Germinal center (tissue), 1 donor: Measurements from ENCODE around the gene SFXN3.

Experiments used
- DNase-seq: peaks from one replicate; pipeline ENCODE4 v3.0.0; 2012; ENCODE audit warnings: mixed read lengths, low spot score

Gene SFXN3

DNA sequence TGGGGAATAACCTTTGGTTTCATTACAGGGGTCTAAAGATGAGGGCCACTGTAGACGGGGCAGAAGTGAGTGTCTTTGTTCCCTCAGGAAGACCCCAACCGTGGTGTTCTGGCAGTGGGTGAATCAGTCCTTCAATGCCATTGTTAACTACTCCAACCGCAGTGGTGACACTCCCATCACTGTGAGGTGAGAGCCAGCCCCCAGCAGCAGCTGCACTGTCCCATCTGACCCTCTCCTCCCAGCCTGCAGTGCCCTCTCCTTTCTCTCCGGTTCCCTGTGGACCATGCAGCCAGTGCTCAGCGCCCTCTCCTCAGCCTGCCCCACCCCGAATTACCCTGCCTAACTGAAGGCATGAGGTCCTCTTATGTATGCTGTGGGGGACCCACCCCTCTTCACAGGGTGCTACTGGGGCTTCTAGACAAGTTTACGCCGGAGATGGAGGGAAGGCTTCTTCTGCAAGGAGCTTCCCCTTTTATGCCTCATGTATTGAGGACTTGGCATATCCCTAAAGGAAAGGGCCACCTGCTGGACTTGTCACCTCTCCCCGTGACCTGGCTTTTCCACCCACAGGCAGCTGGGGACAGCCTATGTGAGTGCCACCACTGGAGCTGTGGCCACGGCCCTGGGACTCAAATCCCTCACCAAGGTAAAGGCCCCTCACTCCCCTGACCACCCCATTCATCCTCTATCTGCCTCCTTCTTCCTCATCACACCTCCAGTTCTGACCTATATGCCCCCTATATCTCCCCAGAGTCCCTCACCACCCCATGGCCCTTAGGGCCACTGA, 5.1 kb downstream of the SFXN3 start:
- DNase-seq, result no peak

DNA sequence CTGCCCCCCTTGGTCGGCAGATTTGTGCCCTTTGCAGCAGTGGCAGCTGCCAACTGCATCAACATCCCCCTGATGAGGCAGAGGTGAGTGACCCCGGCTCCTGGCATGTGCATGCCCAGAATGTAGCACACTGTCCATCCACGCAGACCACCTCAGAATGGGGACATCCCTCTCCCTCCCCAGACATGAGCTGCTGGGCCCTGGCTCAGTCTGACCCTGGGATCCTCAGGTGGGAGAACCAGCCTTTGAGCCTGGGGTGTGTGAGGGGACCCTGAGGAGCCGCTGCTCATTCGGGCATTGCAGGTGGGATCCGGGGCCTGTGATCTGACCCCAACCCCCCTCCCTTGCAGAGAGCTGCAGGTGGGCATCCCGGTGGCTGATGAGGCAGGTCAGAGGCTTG, 5.7 kb downstream of the SFXN3 start:
- no peak for DNase-seq

DNA sequence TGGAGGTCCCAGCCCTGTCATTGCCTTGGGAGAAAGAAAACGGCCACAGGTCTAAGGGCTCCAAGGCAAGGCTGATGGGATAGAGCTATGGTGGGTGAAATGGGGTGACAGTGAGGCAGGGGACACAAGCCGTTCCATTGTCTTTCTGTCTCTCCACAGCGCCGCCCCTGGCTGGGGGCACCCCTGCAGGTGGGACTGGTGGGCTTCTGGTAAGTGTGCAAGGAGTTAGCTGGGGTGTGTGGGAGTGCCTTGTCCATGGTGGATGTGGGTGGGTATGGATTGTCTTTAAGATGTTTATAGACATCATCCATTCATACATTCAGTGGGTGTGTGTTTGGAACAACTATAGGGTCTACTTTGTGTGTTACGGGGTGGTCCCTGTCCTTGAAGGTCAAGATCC, 7.5 kb downstream of the SFXN3 start:
- DNase-seq, result no peak

DNA sequence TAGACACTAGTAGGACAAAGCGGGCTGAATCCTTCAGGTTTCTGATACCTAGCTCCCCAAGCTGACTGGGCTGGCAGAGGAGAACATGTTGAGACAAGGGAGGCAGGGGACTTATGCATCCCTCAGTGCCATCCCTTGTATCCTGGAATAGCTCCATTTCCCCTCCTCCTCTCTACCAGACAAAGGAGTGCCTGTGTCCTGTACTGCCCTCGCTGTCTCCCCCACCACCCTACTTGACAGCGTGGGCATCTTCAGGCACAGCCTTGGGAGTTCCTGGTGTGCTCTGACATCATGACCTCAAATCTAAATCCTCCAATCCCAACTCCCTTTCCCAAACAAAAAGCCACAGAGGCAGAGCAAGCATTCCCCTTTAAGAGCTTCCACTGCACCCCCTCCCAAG, 9.0 kb downstream of the SFXN3 start:
- no peak for DNase-seq

DNA sequence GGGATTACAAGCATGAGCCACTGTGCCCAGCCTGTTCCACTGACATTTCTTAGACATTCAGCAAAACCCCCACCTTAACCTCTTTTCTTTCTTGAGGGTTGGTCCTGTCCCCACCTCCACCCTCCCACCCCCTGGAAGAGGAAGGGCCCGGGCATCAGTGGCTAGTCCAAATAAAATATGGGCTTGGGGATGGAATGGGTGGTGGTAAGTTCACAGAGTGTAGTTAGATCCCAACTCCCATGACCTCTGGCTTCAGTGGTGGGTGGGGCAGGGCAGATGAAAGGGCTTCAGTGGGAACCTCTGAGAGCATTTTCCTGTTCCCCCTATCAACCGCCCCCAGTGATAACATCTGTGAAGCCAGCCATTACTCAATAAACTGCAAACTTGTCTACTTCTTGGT, 9.8 kb downstream of the SFXN3 start:
- no peak for DNase-seq

DNA sequence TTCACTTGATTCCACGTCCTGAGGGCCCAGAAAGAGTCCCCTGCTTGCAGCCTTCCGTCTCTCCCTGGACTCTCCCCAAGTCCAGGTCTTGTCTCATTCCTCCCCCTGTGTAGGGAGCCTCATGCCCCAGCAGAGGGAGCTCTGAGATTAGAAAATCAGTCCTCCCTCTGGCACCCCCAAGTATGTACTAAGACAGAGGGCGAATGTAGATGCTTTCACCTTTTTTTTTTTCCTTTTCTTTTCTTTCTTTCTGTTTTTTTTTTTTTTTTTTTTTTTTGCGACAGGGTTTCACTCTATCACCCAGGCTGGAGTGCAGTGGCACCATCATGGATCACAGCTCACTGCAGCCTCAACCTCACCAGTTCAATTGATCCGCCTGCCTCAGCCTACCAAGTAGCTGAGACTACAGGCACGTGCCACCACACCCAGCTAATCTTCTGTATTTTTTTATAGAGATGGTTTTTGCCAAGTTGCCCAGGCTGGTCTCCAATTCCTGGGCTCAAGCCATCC, 10.3 kb downstream of the SFXN3 start:
- DNase-seq, result peak; percentile 87

DNA sequence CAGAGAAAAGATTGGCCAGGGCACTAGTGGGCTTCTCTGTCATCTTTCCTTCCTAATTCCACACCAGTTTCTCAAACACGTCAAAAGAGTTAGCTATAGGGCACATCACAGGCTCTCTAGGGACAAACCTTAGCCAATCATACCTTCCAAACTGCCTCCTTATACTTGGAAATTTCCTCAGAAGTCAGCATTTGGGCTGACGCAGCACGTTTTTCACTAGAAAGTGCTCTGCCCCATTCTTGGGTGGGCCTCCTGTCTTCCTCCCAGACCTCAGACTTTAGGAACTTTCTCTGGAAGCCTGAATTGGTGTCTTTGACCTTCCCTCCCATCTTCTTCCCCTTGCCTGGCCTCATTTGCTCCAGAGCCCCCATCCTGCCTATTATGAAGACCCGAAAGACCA, 11.1 kb downstream of the SFXN3 start:
- DNase-seq, result no peak

DNA sequence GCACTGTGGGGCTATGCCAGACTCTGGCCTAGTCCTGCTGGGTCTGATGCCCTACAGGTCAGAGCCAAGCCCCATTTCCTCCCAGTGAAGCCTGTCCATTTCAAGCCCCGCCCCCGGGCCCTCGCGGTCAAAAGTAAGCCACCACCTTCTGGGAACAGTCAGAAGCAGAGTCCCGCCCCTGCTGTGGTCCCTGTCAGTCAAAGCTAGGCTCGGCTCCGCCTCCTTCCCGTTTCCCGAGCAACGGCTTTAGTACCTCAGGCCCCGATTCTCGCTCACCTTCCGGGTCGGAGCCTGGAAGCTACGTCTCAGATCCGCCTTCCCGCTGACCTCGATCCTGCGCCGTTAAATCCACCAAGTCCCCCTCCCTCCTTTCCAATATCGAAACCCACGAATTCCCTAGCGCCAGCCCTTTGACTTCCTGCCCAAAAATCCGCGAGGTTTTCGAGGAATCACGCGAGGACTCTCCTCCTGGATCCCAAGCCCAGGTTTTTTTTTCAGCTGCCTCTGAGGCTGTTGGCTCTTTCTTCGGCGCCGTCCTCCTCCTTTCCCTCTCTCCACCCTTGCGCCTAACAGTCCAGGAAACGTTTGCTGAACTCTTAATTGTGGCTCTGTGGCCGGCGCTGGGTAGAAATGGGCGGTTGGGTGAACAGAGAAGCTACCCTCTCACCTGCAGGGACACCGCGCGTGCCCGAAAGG, 11.8 kb downstream of the SFXN3 start:
- DNase-seq, result peak; percentile 89

DNA sequence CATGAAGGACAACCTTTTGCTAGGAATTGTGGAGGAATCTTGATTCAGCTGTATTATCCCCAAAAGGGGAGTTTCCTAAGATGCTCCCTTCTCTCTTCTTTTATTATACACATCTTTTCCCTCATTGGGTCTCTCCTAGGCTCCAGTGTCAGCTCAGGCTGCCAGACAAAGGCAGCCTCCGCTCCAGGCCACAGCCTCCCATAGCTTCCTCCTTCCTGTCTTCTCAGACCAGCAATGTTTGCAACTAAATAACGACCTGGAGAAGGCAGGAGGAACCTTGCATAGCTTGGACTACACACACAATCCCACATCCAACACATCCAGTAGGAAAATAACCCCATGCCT, 12.3 kb downstream of the SFXN3 start:
- no peak for DNase-seq

DNA sequence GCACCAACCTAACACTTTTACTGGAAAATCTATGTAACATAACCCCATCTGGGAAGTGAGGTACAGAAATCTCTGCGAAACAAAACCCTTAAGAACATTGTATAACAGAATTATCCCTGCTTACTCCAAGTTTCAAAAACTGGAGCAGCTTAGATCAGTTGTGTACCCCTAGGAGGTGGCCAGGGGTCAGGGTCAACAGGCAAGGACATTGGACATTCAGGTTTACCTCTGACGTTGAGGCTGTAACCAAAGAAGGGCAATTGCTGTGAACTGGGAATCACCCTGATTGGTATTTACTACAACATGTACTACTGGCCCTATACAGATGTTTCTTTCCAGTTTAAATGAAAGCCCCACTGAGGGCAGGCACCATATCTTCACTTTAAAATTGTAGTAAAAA, 13.1 kb downstream of the SFXN3 start:
- DNase-seq, result no peak

DNA sequence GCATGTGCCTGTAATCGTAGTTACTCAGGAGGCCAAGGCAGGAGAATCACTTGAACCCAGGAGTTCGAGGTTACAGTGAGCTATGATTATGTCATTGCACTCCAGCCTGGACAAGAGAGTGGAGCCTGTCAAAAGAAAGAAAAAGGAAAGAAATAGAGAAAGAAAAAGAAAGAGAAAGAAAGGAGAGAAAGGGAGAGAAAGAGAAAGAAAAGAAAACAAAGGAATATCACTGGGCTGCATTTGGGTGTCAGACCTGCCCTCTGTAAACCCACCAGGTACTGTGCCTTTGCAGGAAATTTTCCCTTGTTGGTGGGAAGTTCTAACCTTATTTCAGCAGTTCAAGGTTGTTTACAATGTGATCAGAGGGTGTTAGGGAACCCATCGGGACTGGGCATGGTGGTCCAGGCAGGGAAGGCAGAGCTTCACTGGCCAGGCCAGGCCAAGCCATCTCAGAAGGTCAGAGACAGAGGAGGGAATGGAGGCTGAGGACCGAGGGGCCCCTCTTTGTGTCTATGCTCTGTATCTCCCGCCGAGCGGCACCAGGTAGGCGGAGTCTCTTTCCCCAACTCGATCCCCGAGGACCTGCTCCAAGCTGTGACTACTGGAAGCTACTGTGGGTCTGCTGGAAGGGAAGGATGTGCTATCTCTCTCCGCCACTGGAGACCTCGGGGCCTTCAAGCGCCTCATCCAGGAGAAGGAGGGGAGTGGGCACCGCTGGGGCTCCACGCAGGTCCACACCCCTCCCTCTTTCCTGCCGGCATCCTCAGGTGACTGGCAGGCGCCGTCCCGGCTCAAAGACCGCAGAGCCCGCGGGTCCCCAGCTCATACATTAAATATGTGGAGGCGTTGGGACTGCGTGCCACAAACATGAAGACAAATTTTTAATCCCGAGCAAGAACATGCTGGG, 15.6 kb downstream of the SFXN3 start:
- no peak for DNase-seq

DNA sequence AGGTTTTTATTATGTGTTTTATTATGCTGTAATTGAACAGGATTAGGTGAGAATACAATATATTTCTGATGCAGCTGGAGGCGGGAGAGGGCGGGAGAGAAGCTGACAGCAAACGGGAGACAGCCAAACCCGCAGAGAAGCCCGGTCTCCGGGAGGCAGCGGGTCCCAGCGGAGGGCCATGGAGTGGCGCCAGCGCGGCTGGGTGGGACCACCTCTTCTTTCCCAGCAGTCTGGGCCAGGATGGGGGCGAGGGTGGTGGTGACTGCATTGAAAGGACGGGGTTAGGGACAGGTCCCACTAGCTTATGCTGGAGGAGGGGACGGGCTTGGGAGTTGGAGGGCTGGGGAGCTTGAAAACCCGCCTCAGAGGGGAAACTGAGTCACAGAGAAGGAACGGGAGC, 16.2 kb downstream of the SFXN3 start:
- no peak for DNase-seq

DNA sequence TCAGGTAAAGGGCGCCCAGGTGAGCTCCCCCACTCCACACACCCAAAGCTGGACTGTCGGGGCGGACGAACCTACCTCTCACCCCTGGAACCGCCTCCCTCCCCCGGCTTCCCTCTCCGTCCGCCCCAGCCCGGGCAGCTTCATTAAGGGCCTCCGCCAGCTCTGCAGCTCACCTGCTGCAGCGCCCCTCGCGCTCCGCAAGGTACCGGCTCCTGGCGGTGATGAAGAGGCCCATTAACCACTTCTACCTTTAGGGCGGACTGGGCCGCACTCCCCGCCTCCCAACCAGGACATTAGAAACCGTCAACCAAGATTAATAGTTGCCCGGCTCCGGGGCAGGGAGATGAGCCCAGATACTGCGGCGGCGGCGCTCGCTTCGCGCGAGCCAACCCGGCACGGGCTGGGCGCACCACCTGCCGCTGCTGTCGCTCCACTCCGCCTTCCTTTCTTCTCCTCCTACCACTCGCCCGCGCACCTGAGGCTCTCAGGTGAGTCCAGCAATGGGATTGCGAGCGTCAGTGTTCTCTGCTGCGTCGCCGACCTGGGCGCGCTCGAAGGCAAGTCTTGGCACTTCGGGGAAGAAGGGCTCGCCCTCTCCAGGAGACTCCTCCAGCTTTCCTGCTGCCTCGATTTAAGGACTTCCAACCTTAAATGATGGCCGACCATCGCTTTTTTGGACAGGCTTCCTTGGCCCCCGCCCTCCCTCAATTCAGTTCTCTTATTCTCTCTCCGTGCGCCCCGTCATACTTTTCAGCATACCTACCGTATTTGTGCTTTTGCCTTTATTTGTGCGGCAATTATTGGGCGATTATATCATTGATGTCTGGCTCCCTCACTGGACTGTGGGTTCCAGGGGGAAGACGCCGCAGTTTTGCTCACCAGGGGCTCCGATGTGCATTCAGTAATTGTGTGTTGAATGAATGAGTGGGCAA, 17.2 kb downstream of the SFXN3 start:
- no peak for DNase-seq

DNA sequence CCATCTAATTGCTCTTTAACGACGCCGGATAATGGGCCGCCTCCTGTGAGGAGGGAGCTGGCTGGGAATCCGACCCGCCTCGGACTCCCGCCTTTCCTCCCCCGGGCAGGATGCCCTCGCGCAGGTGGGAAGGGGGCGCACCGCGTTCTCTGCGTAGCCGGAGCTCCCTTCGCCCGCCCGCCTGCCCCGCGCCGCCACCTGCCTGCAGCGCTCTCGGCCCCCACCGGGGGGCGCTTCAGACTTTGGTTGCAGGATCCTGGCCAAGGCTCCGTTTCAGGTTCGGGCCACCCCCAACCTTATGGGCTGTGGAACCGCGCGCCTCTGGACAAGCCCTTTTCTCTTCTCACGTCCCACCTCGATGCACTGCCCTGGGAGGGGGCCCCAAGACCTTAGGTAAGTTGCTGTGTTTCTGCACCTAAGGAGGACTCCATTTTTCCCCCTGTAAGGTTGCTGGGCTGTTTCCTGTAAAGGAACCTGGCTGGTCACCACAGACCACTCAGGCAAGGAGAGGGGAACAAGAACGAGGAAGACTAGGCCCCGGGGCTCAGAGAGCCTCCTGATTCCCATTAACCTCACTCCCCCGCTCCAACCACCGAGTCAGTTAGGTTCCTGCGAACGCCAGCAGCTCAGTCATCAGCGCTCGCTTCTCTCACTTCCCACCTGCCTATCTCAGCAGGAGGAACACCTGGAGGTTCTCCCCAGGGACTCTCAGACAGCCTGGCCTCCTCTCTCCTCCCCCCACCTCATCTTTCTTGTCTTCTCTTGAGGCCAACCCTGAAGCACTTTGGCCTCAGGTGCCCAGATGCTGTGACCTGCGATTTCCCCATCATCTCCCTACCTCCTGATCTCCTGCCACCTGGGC, 19.4 kb downstream of the SFXN3 start:
- peak; percentile 84 for DNase-seq

DNA sequence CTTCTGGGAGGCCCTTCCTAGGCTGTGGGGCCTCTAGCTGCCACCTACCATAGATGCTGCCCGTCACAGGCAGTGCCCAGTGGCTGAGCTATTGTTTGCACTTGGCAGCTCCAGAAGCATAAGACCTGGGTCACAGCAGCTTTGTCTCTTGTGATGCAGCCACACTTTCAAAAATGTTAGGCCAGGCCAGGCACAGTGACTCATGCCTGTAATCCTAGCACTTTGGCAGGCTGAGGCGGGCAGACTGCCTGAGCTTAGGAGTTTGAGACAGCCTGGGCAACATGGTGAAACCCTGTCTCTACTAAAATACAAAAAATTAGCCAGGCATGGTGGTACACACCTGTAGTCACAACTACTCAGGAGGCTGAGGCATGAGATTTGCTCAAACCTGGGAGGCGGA, 21.3 kb downstream of the SFXN3 start:
- DNase-seq, result no peak

DNA sequence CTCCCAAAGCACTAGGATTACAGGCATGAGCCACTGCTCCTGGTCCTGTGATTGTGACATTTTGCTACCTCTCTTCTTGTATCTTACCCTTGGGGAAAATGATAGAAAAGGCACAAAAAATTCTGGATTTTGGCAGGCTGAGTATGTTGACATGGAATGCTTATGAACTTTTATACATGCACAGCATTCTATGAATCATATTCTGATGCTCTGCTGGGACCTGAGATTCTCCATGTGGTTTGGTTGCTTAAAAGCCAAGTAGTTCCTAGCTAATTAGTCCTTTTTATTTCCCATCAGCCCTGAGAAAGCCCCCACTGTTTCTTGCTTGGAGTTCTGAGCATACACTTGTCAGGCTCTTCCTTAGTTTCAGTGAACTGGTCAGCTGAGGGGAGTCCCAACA, 22.5 kb downstream of the SFXN3 start:
- DNase-seq, result no peak

DNA sequence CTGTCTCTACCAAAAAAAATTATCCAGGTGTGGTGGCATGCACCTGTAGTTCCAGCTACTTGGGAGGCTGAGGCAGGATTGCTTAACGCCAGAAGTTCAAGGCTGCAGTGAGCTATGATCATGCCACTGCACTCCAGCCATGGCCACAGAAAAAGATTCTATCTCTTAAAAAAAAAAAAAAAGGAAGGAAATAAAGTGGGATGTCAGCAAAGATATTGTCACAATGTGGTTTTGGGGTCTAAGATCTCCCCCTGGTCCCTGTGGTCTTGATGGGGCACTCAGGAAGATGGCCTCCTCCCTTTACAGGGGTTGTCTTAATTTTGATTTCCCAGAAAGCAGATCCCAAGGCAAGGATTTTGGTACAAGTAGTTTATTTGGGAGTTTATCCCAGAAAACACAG, 23.3 kb downstream of the SFXN3 start:
- DNase-seq, result no peak

DNA sequence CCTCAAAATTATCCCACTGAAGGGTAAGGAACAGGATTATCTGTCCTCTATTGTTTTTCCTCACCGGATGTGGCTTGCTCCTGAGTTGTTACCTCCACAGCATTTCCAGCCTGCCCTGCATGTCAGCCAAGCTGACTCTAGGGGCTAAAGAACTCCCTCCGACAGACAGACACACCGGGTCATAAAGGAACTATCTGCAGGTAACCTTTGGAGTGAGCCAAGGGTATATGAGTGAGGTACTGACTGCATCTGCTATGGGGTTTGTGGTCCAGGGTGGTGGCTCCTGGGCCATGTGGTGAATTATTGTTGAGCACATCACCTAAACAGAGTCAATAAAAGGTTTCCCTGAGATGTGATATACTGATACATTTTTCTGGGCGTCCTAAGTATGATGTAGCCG, 23.8 kb downstream of the SFXN3 start:
- no peak for DNase-seq

DNA sequence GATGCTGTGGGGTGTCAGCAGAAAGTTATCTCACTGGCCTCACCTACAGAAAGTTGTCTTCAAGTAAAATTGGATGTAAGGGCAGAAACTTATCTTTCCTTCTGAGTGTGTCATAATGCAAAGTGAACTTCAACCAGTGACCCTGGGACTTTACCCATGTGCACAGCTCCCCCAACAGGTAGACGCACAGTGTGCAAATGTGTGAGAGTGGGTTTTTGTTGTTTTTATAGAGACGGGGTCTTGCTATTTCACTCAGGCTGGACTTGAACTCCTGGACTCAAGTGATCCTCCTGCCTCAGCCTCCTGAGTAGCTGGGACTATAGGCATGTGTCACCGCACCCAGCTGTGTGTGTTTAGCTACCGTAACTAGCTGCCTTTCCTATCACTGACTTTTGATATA, 24.4 kb downstream of the SFXN3 start:
- DNase-seq, result no peak

DNA sequence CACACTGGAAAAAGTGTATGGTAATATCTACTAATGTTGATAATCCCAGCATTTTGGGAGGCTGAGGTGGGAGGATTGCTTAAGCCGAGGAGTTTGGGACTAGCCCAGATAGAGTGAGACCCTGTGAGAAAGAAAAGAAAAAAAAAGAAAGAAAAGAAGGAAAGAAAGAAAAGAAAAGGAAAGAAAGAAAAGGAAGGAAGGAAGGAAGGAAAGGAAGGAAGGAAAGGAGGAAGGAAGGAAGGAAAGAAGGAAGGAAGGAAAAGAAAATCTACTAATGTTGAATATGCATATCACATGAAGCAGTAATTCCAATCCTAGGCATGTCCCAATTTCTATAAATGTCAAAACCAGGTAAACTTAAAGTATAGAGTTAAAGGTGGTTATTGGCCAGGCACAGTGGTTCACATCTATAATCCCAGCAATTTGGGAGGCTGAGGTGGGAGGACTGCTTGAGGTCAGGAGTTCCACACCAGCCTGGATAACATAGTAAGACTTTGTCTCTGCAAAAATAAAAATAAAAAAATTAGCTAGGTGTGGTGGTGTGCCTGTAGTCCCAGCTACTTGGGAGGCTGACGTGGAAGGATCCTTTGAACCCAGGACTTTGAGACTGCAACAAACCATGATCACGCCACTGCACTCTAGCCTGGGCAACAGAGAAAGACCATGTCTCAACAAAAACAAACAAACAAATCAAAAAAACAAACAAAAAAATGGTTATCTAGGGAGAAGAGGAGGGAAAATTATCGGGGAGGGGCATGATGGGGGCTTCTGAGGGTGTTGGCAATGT, 25.5 kb downstream of the SFXN3 start:
- DNase-seq, result no peak
